ENCODE results near the gene PAPSS1. TPM values are rescaled to one million over a fixed set of nuclear protein-coding genes. Genes with fewer than 3 reads are reported as not detected.

PAPSS1 gene
- total RNA-seq, 2 donors from 2014 or later, result 21.1 to 22.5 TPM

GRCh38 chr4:107683873-107684272, 36.2 kb downstream of the PAPSS1 start:
- Histone ChIP-seq H3K27me3 (no peaks in the 10 kb centered on the region), H3K27ac (no peak overlapping the region), H3K36me3 (no peaks in the 10 kb centered on the region), H3K9me3 (no peaks in the 10 kb centered on the region), H3K4me1 (no peaks in the 10 kb centered on the region), H3K4me3 (no peak overlapping the region), H3K9ac (ENCODE audit: low read depth in 2 of 2, low read length in 2 of 2) (no peak overlapping the region)
- intact Hi-C loops (cut with DNase I), result no loop called here
- DNase-seq, result no peak
- no peak for TF ChIP-seq CTCF (IDR thresholded peaks at IDR 0.05)

GRCh38 chr4:107682306-107682705, 37.7 kb downstream of the PAPSS1 start:
- Histone ChIP-seq H3K27ac (no peak overlapping the region), H3K4me1 (no peaks in the 10 kb centered on the region), H3K9me3 (no peaks in the 10 kb centered on the region), H3K4me3 (no peak overlapping the region), H3K27me3 (no peaks in the 10 kb centered on the region), H3K9ac (ENCODE audit: low read depth in 2 of 2, low read length in 2 of 2) (no peak overlapping the region), H3K36me3 (no peaks in the 10 kb centered on the region)
- intact Hi-C loops (cut with DNase I), result no loop called here
- no peak for DNase-seq
- no peak for TF ChIP-seq CTCF (IDR thresholded peaks at IDR 0.05)

GRCh38 chr4:107669068-107669467, 51.0 kb downstream of the PAPSS1 start:
- Histone ChIP-seq H3K4me1 (no peaks in the 10 kb centered on the region), H3K36me3 (no peaks in the 10 kb centered on the region), H3K27ac (no peak overlapping the region), H3K9me3 (no peaks in the 10 kb centered on the region), H3K4me3 (no peak overlapping the region), H3K9ac (ENCODE audit: low read depth in 2 of 2, low read length in 2 of 2) (no peak overlapping the region), H3K27me3 (no peaks in the 10 kb centered on the region)
- DNase-seq, result no peak
- no peak for TF ChIP-seq CTCF (IDR thresholded peaks at IDR 0.05)
- intact Hi-C loops (cut with DNase I), result no loop called here

- intact Hi-C loops (cut with DNase I), result no loop called here
- H3K4me3 ChIP-seq, result no peak overlapping the region
- no peak for DNase-seq
- H3K36me3 ChIP-seq, result no peaks in the 10 kb centered on the region
- TF ChIP-seq CTCF (IDR thresholded peaks at IDR 0.05), result no peak
- H3K27ac ChIP-seq, result no peak overlapping the region
- H3K9ac ChIP-seq (ENCODE audit: low read depth in 2 of 2, low read length in 2 of 2), result no peak overlapping the region
- no peaks in the 10 kb centered on the region for H3K27me3 ChIP-seq
- no peaks in the 10 kb centered on the region for H3K4me1 ChIP-seq
- H3K9me3 ChIP-seq, result no peaks in the 10 kb centered on the region
Observed at GRCh38 chr4:107666134-107666533, 53.9 kb downstream of the PAPSS1 start.

GRCh38 chr4:107665001-107665400, 55.0 kb downstream of the PAPSS1 start:
- no peak for DNase-seq
- Histone ChIP-seq H3K27me3 (no peaks in the 10 kb centered on the region), H3K27ac (no peak overlapping the region), H3K36me3 (no peaks in the 10 kb centered on the region), H3K9me3 (no peaks in the 10 kb centered on the region), H3K4me1 (no peaks in the 10 kb centered on the region), H3K9ac (ENCODE audit: low read depth in 2 of 2, low read length in 2 of 2) (no peak overlapping the region), H3K4me3 (no peak overlapping the region)
- no peak for TF ChIP-seq CTCF (IDR thresholded peaks at IDR 0.05)
- intact Hi-C loops (cut with DNase I), result no loop called here
